Stimulated activated CD4-positive, alpha-beta T cell treated with anti-CD3 and anti-CD28 coated beads, Interleukin-12 subunit alpha, Interleukin-12 subunit beta, amount 100 ng/mL, for 48 hours (primary cell): Measurements from ENCODE around the gene DENND10.
A peak's percentile ranks its signal among the peaks of the same experiment; 100 is the strongest.
"Not testable (repeated sequence)": the region's sequence is repeated elsewhere in the genome, so short reads cannot be mapped to it uniquely, and the experiment has no call there.

Source experiments
- DNase-seq, 3 donors: peaks; one replicate each; pipeline ENCODE4 v3.0.0-alpha.2; 2020; ENCODE audit warnings: low read depth in 2 of 3, low spot score in 1 of 3

DENND10 gene

DNA sequence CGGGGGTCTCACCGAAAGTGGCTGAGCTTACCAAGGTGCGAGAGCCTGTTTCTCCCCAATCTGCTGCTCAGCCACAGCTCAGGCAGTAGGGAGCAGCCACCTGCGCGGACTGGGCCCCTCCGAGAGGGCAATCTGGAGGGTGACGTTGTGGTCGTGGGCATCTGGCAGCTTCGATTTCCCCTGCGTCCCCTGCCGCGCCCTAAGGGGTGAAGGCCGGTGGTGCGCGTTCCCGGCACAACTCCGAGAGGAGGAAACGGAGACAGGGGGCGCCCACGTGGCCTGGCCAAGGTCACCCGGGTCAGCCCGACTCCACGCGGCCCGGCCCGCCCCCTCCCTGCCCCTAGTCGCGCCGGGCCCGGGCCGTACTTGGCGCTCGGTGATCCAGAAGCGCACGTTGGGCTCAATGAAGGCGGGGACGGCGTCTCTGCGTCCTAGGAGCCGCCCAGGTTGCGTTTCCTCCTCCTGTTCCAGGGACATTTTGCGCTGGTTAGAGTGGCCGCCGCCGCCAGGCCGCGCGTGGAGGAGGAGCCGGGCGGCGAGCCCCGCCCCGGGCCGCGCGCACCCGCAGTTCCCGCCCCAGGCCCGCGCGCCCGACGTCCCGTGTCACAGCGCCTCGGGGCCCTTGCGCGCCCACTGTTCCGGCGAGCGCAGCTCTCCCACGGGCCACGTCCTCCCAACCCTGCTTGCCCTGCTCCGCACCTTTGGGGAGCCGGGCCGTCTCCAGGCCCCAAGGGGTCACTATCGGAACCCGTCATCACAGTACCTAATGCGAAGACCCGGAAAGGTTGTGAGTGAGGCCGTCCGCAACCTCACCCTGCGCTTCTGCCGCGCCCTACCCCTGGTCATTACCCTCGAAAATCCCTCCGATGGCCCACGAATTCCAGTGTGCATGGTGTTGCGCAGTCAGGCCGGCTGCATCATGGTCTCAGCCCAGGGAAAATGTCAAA lies 61.5 kb downstream of the DENND10 start, which contains the start of gene SFXN4:
Gene SFXN4, minus strand, starts transcription at position 544 of the 947 bp plus-strand sequence. Its CDS starts 67 bp downstream, at position 477.
- DNase-seq = peak; percentile 47 to 75 (median 66)

DNA sequence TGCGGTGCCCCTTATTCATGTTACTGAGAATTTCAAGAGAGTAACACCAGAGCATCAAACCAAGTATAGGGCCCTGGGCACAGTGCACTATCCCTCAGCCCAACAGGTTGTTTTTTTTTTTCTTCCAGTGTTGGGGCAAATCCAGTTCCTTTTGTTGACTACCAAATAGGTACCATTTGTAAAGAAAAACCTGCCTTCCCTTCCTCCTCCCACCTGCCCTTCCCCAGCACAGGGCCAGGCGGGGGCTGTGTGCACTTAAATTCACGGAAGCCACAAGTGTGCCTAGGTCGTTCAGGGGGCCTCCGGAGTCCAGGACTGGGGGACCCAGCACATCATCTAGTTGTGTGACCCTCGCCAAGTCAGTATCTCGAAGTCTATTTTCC lies 62.2 kb downstream of the DENND10 start:
- DNase-seq = no peak

DNA sequence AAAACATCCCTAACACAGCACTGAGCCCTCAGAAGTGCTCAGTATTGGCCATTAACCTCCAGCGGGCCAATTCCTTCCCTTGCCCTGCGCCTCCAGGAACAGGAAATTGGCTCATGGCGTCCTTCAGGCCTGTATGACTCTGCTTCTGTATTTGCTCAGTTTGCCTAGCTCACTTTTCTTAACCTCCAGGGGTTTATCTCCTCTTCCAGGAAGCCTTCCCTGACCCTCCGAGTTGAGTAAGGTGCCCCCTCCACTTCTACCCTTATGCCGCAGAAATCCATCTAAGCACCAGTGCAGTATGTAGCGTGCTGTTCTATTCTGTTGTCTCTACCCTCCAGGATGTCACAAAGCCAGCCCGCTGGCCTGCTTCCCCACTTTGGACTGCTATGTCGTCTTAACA lies 62.7 kb downstream of the DENND10 start:
- no peak for DNase-seq

DNA sequence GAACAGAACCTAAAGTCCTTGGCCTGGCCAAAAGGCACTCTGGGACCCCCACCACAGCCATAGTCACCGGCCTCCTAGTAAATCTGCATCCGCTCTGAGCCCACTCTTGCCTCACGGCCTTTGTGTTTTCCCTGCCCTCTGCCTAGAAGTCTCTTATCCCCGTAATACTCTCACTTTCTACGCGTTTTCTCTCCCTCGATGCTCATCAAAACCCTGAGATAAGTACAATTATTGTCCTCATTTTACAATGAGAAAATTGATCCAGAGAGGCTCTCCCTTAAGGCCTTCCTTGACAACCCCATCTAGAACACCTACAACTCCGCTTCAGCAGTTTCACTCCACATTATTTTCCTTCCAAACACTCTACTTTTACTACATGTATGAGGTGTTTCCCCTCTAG lies 63.1 kb downstream of the DENND10 start:
- no peak for DNase-seq

DNA sequence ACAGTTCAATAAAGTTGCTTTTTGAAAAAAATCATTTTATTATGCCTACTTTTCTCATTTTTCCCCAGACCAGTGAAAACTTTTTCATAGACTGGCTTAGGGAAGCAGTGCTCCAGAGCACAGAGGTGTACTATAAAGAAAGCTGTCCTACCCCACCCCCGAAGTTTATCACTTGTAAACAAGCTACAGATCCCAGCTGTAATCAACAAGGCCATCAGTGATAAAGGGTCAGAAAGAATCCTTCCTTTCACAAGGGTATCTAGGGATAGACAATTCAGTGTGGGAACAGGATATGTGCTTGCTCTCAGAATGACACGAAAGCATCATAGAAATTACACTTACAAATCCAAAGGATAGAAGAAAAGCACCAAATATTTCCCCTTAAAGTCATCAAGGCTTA lies 70.2 kb downstream of the DENND10 start:
- no peak for DNase-seq

DNA sequence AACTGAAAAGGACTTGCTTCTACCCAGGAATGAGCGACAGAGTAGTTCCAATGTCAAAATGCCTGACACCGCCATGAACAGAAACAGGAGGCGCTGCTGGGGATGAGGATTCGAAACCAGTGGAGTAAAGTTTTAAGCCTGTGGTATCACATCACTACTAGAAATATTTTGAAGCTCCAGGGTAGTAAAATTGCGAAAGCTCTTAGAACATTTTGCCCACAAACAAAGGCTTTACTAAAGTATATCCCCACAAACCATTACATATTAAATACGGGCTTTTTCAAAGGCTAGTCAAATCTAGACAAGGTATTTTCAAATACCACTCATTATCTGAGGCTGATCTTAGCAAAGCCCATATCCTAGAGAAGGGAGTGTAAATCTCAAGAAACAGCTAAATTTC lies 72.3 kb downstream of the DENND10 start:
- no peak for DNase-seq

DNA sequence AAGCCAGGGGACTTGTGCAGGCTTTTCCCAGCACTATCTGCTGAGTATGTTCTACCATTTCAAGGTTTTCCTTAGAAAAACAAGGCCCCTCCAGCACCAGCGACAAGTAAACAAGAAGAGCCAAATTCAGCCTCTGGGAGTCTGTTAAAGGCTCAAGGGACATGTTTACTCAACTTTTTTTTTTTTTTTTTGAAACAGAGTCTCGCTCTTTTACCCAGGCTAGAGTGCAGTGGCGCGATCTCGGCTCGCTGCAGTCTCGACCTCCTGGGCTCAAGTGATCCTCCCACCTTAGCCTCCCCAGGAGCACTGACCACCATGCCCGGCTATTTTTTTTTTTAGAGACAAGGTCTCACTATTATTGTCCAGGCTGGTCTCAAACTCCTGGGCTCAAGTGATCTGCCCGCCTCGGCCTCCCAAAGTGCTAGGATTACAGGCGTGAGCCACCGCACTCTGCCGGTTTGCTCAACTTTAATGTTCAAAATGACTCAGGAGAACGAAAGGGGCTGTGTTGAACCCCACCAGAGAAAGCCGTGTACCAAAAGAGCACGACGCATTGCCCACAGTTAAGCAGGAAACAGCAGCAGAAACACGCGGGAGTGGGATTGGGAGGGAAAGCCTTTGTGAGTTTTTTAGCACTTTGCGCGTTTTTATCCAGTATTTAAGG lies 73.9 kb downstream of the DENND10 start:
- peak in 2 of 3 donors; percentile 15 to 38 for DNase-seq

DNA sequence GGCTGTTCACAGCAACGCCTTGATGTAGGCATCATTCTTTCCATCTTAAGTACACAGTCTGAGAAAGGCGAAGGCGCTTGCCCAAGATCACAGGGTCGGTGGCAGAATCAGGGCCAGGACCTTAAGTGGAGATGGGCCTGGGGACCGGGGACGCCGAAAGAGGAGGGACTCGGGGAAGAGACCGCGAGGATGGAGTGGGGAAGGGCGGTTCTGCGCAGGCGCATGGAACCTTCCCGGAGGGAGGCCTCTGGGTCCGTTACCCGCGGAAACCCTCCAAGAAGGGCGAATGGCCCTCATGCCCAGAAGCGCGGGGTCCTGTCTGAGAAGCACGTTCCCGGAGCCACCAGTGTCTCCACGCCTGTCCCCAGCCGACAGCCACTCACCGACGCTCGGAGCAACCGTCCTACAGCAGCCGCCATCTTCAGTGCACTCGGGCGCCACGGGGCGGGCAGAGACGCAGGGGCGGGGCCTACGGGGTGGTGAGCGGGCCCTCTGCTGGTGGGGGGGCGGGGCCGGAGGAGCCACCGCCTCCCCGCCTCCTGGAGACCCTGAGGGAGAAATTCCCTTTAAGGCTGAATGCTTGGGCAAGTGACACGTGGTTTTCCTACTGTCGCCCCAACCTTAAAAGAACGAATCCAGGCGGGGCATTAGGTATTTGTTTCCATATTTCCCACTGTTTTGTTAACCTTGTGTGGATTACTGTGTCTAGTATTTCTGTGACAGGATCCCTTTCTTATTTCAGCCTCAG lies 74.6 kb downstream of the DENND10 start, which contains the start of gene PRDX3:
Gene PRDX3, minus strand, starts transcription at position 441 of the 748 bp plus-strand sequence. Its CDS starts 22 bp downstream, at position 419.
- DNase-seq = peak; percentile 88 to 94 (median 93)

DNA sequence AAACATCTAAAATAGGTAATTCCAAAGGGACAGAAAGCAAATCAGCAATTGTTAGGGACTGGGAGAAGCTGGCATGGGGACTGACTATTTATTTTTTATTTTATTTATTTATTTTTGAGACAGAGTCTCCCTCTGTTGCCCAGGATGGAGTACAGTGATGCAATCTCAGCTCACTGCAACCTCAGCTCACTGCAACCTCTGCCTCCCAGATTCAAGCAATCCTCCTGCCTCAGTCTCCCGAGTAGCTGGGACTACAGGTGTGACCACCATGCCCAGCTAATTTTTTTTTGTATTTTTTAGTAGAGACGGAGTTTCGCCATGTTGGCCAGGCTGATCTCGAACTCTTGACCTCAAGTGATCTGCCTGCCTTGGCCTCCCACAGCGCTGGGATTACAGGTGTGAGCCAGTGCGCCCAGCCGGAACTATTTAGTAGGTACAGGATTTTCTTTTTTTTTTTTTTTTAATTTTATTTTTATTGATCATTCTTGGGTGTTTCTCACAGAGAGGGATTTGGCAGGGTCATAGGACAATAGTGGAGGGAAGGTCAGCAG lies 77.0 kb downstream of the DENND10 start:
- not testable (repeated sequence) for DNase-seq

DNA sequence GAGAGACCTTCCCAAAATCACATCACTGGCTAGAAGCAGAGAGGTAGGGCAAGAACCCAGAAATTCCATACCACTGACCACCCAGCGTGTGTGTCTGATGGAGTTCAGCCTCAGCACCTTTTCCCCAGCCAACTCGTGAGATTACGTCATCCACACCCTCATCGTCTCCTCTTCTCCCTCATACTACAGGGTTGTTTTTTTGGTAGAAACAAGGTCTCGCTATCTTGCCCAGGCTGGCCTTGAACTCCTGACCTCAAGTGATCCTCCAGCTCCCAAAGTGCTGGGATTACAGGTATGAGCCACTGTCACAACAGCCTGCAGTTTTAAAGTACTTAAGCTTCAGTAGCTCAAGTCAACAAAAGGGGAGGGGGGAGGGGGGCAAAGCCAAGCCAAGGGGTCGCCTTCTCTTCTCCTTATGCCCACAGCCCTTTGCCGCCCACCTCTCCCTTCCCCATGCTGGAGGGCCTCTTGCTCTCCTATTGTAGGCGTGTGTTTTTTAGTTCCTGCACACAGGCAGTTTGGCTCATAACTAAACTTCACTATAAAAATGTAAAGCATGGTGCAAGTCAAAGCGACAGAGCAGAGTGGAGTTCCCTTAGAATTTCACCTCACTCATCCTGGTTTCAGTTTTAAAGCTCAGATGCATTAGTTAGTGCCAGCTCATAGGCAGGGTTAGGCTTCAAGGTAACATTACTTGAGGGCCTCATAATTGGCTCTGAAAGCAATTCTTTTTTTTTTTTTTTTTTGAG lies 79.9 kb downstream of the DENND10 start:
- no peak for DNase-seq
